H1 (cell line): ENCODE data around the gene PLS3. TPM values are rescaled to one million over a fixed set of nuclear protein-coding genes. Genes with fewer than 3 reads are reported as not detected.

Experiments
- CTCF ChIA-PET: fragments of 300-600 bp; sonication (Branson Sonifier 250); formaldehyde crosslinking; loops from one replicate; lab custom pipeline; 2021; ENCODE audit not compliant: partially characterized antibody; lab: Charles Lee
- POLR2A ChIA-PET: fragments of 300-600 bp; sonication (Branson Sonifier 250); formaldehyde crosslinking; loops from one replicate; lab custom pipeline; 2021; ENCODE audit warnings: inconsistent platforms; ENCODE audit not compliant: partially characterized antibody; lab: Charles Lee
- DNase-seq, 2 experiments: peaks; one replicate each; pipeline versions ENCODE4 v3.0.0 to v3.0.0-alpha.2; 2010 to 2022; ENCODE audit warnings: low spot score in 2 of 2, low read depth in 1 of 2, mixed read lengths in 1 of 2
- FAIRE-seq: peaks from 2 replicates; lab custom pipeline; 2011; peaks lifted over from hg19 to GRCh38; lab: Jason Lieb, UNC
- H2AFZ ChIP-seq: 2 replicates; pipeline ENCODE4 v1.8.1; 2012; ENCODE audit warnings: low read length, inconsistent platforms
- H2AK5ac ChIP-seq: 2 replicates; pipeline ENCODE4 v1.6.1; 2013; ENCODE audit warnings: low read depth, low read length
- H2BK120ac ChIP-seq: replicated peaks from 2 replicates; pipeline ENCODE3; 2013; ENCODE audit warnings: low read depth, low read length, inconsistent platforms
- H2BK12ac ChIP-seq: 2 replicates; pipeline ENCODE4 v1.6.1; 2013; ENCODE audit warnings: low read depth, low read length
- H2BK15ac ChIP-seq: 2 replicates; pipeline ENCODE4 v1.6.1; 2013; ENCODE audit warnings: low read length
- H2BK20ac ChIP-seq: 2 replicates; pipeline ENCODE4 v1.6.1; 2013; ENCODE audit warnings: low read length
- H2BK5ac ChIP-seq: 2 replicates; pipeline ENCODE4 v1.6.1; 2013; ENCODE audit warnings: low read depth, low read length
- H3K14ac ChIP-seq: 2 replicates; pipeline ENCODE4 v1.6.1; 2013; ENCODE audit warnings: inconsistent platforms; ENCODE audit not compliant: insufficient read length
- H3K18ac ChIP-seq: 2 replicates; pipeline ENCODE4 v1.6.1; 2013; ENCODE audit warnings: low read length; ENCODE audit errors: extremely low read depth
- H3K23ac ChIP-seq: 2 replicates; pipeline ENCODE4 v1.6.1; 2013; ENCODE audit warnings: inconsistent platforms; ENCODE audit not compliant: insufficient read length
- H3K23me2 ChIP-seq: 2 replicates; pipeline ENCODE4 v1.6.1; 2013; ENCODE audit warnings: low read depth, low read length
- H3K27ac ChIP-seq: 2 replicates; pipeline ENCODE4 v1.6.1; 2011; ENCODE audit warnings: low read depth, low read length, inconsistent platforms
- H3K27me3 ChIP-seq, 4 experiments: replicated peaks in 1 of 4; 1 replicate in 1 of 4; 2 replicates in 3 of 4; pipeline versions ENCODE4 v1.6.1 to v1.8.1; 2011 to 2013; ENCODE audit warnings: low read length in 3 of 4, mild to moderate bottlenecking in 3 of 4, inconsistent platforms in 2 of 4, mixed read lengths in 2 of 4, moderate library complexity in 1 of 4; ENCODE audit not compliant: control insufficient read depth in 3 of 4, insufficient read depth in 3 of 4; ENCODE audit errors: extremely low read depth in 1 of 4
- H3K36me3 ChIP-seq, 4 experiments: 2 replicates each; pipeline versions ENCODE4 v1.6.1 to v1.8.1; 2011 to 2013; ENCODE audit warnings: mild to moderate bottlenecking in 4 of 4, low read length in 3 of 4, moderate library complexity in 2 of 4, control low read depth in 1 of 4, inconsistent platforms in 1 of 4; ENCODE audit not compliant: insufficient read depth in 4 of 4, control insufficient read depth in 2 of 4
- H3K4ac ChIP-seq: replicated peaks from 2 replicates; pipeline ENCODE3; 2013; ENCODE audit warnings: low read length, low read depth, mixed read lengths, inconsistent platforms; ENCODE audit not compliant: insufficient read length
- H3K4me1 ChIP-seq, 4 experiments: replicated peaks in 1 of 4; 1 replicate in 1 of 4; 2 replicates in 3 of 4; pipeline versions ENCODE4 v1.6.1 to v1.8.1; 2011 to 2013; ENCODE audit warnings: low read length in 3 of 4, inconsistent platforms in 2 of 4, mixed read lengths in 1 of 4; ENCODE audit not compliant: insufficient read depth in 4 of 4, control insufficient read depth in 3 of 4
- H3K4me2 ChIP-seq, 2 experiments: 2 replicates each; pipeline versions ENCODE4 v1.6.1 to v1.8.1; 2011 to 2013; ENCODE audit warnings: low read depth in 2 of 2, low read length in 2 of 2, control low read depth in 1 of 2, inconsistent platforms in 1 of 2, mild to moderate bottlenecking in 1 of 2; ENCODE audit not compliant: insufficient read depth in 1 of 2
- H3K4me3 ChIP-seq, 4 experiments: fragments of 200-600, 300-600 bp in 1 of 4; sonication (generic), shearing (Covaris generic), sonication (Bioruptor Twin) in 1 of 4; 2 replicates each; pipeline versions ENCODE4 v1.5.1 to v1.8.1; 2011 to 2016; ENCODE audit warnings: low read length in 4 of 4, low read depth in 3 of 4, control low read depth in 2 of 4, inconsistent platforms in 2 of 4, mild to moderate bottlenecking in 2 of 4, mixed read lengths in 1 of 4, moderate library complexity in 1 of 4; ENCODE audit not compliant: insufficient read depth in 2 of 4; ENCODE audit errors: extremely low read depth in 1 of 4
- H3K56ac ChIP-seq: replicated peaks from 2 replicates; pipeline ENCODE3; 2013; ENCODE audit warnings: low read depth, mild to moderate bottlenecking, mixed read lengths, low read length, inconsistent platforms; ENCODE audit not compliant: insufficient read length
- H3K79me1 ChIP-seq: 2 replicates; pipeline ENCODE4 v1.6.1; 2013; ENCODE audit warnings: low read depth, low read length, control low read depth
- H3K79me2 ChIP-seq, 2 experiments: 2 replicates each; pipeline versions ENCODE4 v1.6.1 to v1.8.1; 2012 to 2013; ENCODE audit warnings: low read length in 2 of 2, mild to moderate bottlenecking in 2 of 2, inconsistent platforms in 1 of 2; ENCODE audit not compliant: insufficient read depth in 2 of 2, control insufficient read depth in 1 of 2
- H3K9ac ChIP-seq, 4 experiments: replicated peaks in 1 of 4; 1 replicate in 1 of 4; 2 replicates in 3 of 4; pipeline versions ENCODE4 v1.6.1 to v1.8.1; 2011 to 2013; ENCODE audit warnings: low read depth in 3 of 4, low read length in 3 of 4, control low read depth in 2 of 4, mild to moderate bottlenecking in 2 of 4, moderate library complexity in 2 of 4, inconsistent platforms in 1 of 4; ENCODE audit errors: extremely low read depth in 1 of 4
- H3K9me3 ChIP-seq, 2 experiments: 2 replicates each; pipeline versions ENCODE4 v1.6.1 to v1.8.1; 2012 to 2013; ENCODE audit warnings: mild to moderate bottlenecking in 2 of 2, moderate library complexity in 2 of 2, control low read depth in 1 of 2, inconsistent platforms in 1 of 2, low read depth in 1 of 2, low read length in 1 of 2, mixed read lengths in 1 of 2; ENCODE audit not compliant: insufficient read depth in 2 of 2
- H4K20me1 ChIP-seq, 2 experiments: replicated peaks in 1 of 2; 2 replicates each; pipeline versions ENCODE3 to v1.8.1; 2011 to 2013; ENCODE audit warnings: inconsistent platforms in 2 of 2, low read length in 2 of 2, mild to moderate bottlenecking in 1 of 2; ENCODE audit not compliant: insufficient read depth in 2 of 2, control insufficient read depth in 1 of 2
- H4K5ac ChIP-seq: 2 replicates; pipeline ENCODE4 v1.6.1; 2013; ENCODE audit warnings: low read length, low read depth, mixed read lengths, inconsistent platforms; ENCODE audit not compliant: insufficient read length
- H4K8ac ChIP-seq: 2 replicates; pipeline ENCODE4 v1.8.0; 2013; ENCODE audit warnings: mild to moderate bottlenecking, moderate library complexity, low read length, inconsistent platforms; ENCODE audit not compliant: insufficient read depth; ENCODE audit errors: extremely low read depth
- H4K91ac ChIP-seq: replicated peaks from 2 replicates; pipeline ENCODE3; 2013; ENCODE audit warnings: low read length, mixed read lengths, inconsistent platforms; ENCODE audit not compliant: insufficient read length
- BACH1 ChIP-seq: IDR thresholded peaks from 2 replicates; pipeline ENCODE4 v1.6.1; 2012; ENCODE audit warnings: low read length, improper control_type of control experiment
- BCL11A ChIP-seq, 2 experiments: IDR thresholded peaks; one replicate each; pipeline ENCODE4 v1.6.1; 2011; ENCODE audit warnings: low read depth in 2 of 2, low read length in 2 of 2, mild to moderate bottlenecking in 2 of 2
- CHD2 ChIP-seq: IDR thresholded peaks from 2 replicates; pipeline ENCODE4 v1.6.1; 2012; ENCODE audit warnings: low read length, improper control_type of control experiment
- CREB1 ChIP-seq: IDR thresholded peaks from 2 replicates; pipeline ENCODE4 v1.6.1; 2012; ENCODE audit warnings: inconsistent platforms
- HDAC6 ChIP-seq: IDR thresholded peaks from one replicate; pipeline ENCODE4 v1.7.1; 2012; ENCODE audit warnings: low read depth, mild to moderate bottlenecking, inconsistent platforms, low read length, moderate library complexity
- MAX ChIP-seq: IDR thresholded peaks from 2 replicates; pipeline ENCODE4 v1.6.1; 2012; ENCODE audit warnings: inconsistent platforms
- RFX5 ChIP-seq: IDR thresholded peaks from 2 replicates; pipeline ENCODE4 v1.6.1; 2011; ENCODE audit warnings: low read depth, low read length, improper control_type of control experiment, borderline replicate concordance
- SAP30 ChIP-seq: fragments of 300-600 bp; sonication (generic); IDR thresholded peaks from 2 replicates; pipeline ENCODE4 v1.7.1; 2012; ENCODE audit warnings: low read length, moderate library complexity, mild to moderate bottlenecking, inconsistent platforms; ENCODE audit not compliant: insufficient read depth, insufficient replicate concordance
- SIRT6 ChIP-seq: IDR thresholded peaks from one replicate; pipeline ENCODE4 v1.7.1; 2012; ENCODE audit warnings: low read length, inconsistent platforms
- SIX5 ChIP-seq: IDR thresholded peaks from 2 replicates; pipeline ENCODE4 v1.6.1; 2011; ENCODE audit warnings: mild to moderate bottlenecking, low read depth, low read length
- SP1 ChIP-seq: IDR thresholded peaks from 2 replicates; pipeline ENCODE4 v1.6.1; 2011; ENCODE audit warnings: low read depth, low read length
- WGBS, 2 experiments: shearing (Covaris generic) in 1 of 2; methylation state at CpG; one replicate each; pipeline versions ENCODE4 v1.1.6 to v1.1.7; 2013 to 2015; ENCODE audit warnings: low lambda C conversion rate in 2 of 2, mixed read lengths in 2 of 2, inconsistent platforms in 1 of 2, low coverage in 1 of 2, missing lambda C conversion rate in 1 of 2; ENCODE audit not compliant: insufficient replicate concordance in 2 of 2, insufficient coverage in 1 of 2, insufficient read length in 1 of 2; ENCODE audit errors: extremely low coverage in 1 of 2, missing lambda C conversion rate in 1 of 2; 5-methylcytosine and 5-hydroxymethylcytosine counted together
- polyA plus RNA-seq, 7 experiments: library from polyadenylated mRNA; depleted of rRNA in 3 of 7; stranded (reverse) in 5 of 7; unstranded in 2 of 7; fragments of >200 nt in 5 of 7; fragments of 200-250 nt in 2 of 7; gene quantifications; 1 replicate in 5 of 7; 2 replicates in 1 of 7; 4 replicates in 1 of 7; pipeline versions ENCODE4 v1.2.1 to v1.2.3, GENCODE V29; 2011 to 2013; ENCODE audit warnings: missing spikeins in 2 of 7, mixed read lengths in 2 of 7
- total RNA-seq: library from RNA; stranded (reverse); fragmentation: NEBNext Ultra II Directional; extraction: Animal tissue kit (Norgen Biotek cat#: 25700); gene quantifications from 2 replicates; pipeline ENCODE4 v1.2.1, GENCODE V29; 2021

The PLS3 gene
- total and polyA plus RNA-seq, 2 of the 8 experiments (the other 6 are each of a cell fraction or from before 2014, with no cell fraction given): 107 to 185 TPM

- no peak overlapping the region for H2BK5ac ChIP-seq
- no peak overlapping the region for H3K4me3 ChIP-seq
- H3K23ac ChIP-seq: no peak overlapping the region
- H4K91ac ChIP-seq: no peak overlapping the region
- POLR2A ChIA-PET: no interaction called here
- H2BK120ac ChIP-seq: no peak overlapping the region
- no peak overlapping the region for H4K8ac ChIP-seq
- no peaks in the 10 kb centered on the region for H3K27me3 ChIP-seq
- no peak overlapping the region for H3K4ac ChIP-seq
- no peak overlapping the region for H4K5ac ChIP-seq
- H3K9ac ChIP-seq: no peak overlapping the region
- no peak overlapping the region for H2AFZ ChIP-seq
- H3K4me2 ChIP-seq: no peak overlapping the region
- H3K14ac ChIP-seq: no peak overlapping the region
- no peak overlapping the region for H3K56ac ChIP-seq
- no peak overlapping the region for H3K27ac ChIP-seq
- H3K36me3 ChIP-seq: no peaks in the 10 kb centered on the region
- H3K79me2 ChIP-seq: no peaks in the 10 kb centered on the region
- TF ChIP-seq BCL11A (IDR thresholded peaks at IDR 0.05; ENCODE audit: low read depth in 2 of 2, low read length in 2 of 2) (no peak), BACH1 (no peak), SIX5 (no peak), RFX5 (no peak), CHD2 (no peak), CREB1 (no peak), SAP30 (no peak), SP1 (no peak), MAX (no peak), SIRT6 (no peak), HDAC6 (no peak)
- TF ChIP-seq, all 59 proteins: peak for 0
- Histone ChIP-seq H2BK12ac (no peak overlapping the region), H3K9me3 (no peaks in the 10 kb centered on the region), H2AK5ac (no peak overlapping the region), H4K20me1 (no peaks in the 10 kb centered on the region), H3K18ac (no peak overlapping the region), H3K4me1 (no peaks in the 10 kb centered on the region), H2BK20ac (no peak overlapping the region), H2BK15ac (no peak overlapping the region), H3K79me1 (no peaks in the 10 kb centered on the region), H3K23me2 (no peaks in the 10 kb centered on the region)
- CTCF ChIA-PET: no interaction called here
- 60% methylated on average over 1 of the region's 1 CpG; no CpG with 5 or more reads in 1 of the 2 experiments for WGBS, 2 experiments
- no peak for FAIRE-seq
- no peak for DNase-seq
Observed at GRCh38 chrX:115521741-115522140, 39.2 kb upstream of the PLS3 start.
